ENCODE measurements around the gene KIF26A.

The KIF26A gene

DNA sequence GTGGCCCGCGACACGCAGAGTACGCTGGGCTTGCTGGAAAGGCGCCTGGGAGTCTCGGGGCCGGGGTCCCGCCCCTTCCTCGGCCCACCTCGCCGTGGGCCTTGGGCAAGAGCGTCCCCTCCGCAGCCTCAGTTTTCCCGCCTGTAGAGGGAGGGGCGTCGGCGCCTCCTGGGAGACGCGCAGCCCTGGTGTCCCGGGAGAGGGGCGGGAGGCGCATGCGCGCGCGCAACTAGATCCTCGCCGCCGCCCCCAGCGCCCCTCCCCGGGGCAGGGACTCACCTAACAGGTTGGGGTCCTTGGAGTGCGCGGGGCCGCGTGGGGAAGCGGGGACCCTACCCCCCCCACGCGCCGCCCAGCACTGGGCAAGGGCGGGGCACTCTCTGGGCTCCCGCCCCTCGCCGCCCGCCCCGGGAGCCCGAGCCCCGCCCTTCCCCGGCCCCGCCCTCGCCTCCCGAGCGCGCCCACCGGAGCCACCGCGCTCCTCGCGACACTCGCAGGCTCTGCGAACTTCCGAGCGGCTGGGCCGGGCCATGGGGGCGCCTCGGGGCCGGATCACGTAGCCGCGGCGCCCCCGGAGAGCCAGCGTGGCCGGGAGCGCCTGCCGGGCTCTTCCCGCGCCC lies at the start of gene KIF26A (continued):
- TF ChIP-seq MZF1 (tag by site-specific recombination; IDR thresholded peaks at IDR 0.05; ENCODE audit: borderline replicate concordance) (no peak), ZNF426 (tag by site-specific recombination; IDR thresholded peaks at IDR 0.05) (no peak), ZNF768 (tag by site-specific recombination; IDR thresholded peaks at IDR 0.05) (no peak), ZNF548 (tag by site-specific recombination; IDR thresholded peaks at IDR 0.05) (no peak), ZFP37 (tag by site-specific recombination; IDR thresholded peaks at IDR 0.05) (no peak), ZNF658 (tag by site-specific recombination; IDR thresholded peaks at IDR 0.05) (no peak), ZNF391 (tag by site-specific recombination; IDR thresholded peaks at IDR 0.05; ENCODE audit: borderline replicate concordance, low read depth) (no peak), FEZF1 (tag by site-specific recombination; IDR thresholded peaks at IDR 0.05) (no peak), ZNF529 (tag by site-specific recombination; IDR thresholded peaks at IDR 0.05; ENCODE audit: insufficient replicate concordance) (no peak), ZFP41 (tag by site-specific recombination; IDR thresholded peaks at IDR 0.05; ENCODE audit: borderline replicate concordance) (no peak), ZNF843 (tag by site-specific recombination; IDR thresholded peaks at IDR 0.05) (peak; percentile 63), WT1 (tag by site-specific recombination; IDR thresholded peaks at IDR 0.05) (no peak; the same call in 1 of the 2 replicates), ZNF138 (tag by site-specific recombination; IDR thresholded peaks at IDR 0.05; ENCODE audit: borderline replicate concordance) (no peak), ZBTB1 (tag by site-specific recombination; IDR thresholded peaks at IDR 0.05) (no peak), MEIS1 (CRISPR knock-in tag; IDR thresholded peaks at IDR 0.05; ENCODE audit: borderline replicate concordance) (no peak), ZNF202 (tag by site-specific recombination; IDR thresholded peaks at IDR 0.05; ENCODE audit: borderline replicate concordance) (no peak), ZNF184 (tag by site-specific recombination; IDR thresholded peaks at IDR 0.05) (no peak), ZNF133 (tag by site-specific recombination; IDR thresholded peaks at IDR 0.05) (no peak)
- TF ChIP-seq, protein P1, sequence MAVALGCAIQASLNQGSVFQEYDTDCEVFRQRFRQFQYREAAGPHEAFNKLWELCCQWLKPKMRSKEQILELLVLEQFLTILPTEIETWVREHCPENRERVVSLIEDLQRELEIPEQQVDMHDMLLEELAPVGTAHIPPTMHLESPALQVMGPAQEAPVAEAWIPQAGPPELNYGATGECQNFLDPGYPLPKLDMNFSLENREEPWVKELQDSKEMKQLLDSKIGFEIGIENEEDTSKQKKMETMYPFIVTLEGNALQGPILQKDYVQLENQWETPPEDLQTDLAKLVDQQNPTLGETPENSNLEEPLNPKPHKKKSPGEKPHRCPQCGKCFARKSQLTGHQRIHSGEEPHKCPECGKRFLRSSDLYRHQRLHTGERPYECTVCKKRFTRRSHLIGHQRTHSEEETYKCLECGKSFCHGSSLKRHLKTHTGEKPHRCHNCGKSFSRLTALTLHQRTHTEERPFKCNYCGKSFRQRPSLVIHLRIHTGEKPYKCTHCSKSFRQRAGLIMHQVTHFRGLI (tag by site-specific recombination; IDR thresholded peaks at IDR 0.05), result no peak; the same call in 1 of the 2 replicates
- TF ChIP-seq, protein P2, sequence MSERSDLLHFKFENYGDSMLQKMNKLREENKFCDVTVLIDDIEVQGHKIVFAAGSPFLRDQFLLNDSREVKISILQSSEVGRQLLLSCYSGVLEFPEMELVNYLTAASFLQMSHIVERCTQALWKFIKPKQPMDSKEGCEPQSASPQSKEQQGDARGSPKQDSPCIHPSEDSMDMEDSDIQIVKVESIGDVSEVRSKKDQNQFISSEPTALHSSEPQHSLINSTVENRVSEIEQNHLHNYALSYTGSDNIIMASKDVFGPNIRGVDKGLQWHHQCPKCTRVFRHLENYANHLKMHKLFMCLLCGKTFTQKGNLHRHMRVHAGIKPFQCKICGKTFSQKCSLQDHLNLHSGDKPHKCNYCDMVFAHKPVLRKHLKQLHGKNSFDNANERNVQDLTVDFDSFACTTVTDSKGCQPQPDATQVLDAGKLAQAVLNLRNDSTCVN (tag by site-specific recombination; optimal IDR thresholded peaks at IDR 0.05), result peak; percentile 85
- TF ChIP-seq, protein P3, sequence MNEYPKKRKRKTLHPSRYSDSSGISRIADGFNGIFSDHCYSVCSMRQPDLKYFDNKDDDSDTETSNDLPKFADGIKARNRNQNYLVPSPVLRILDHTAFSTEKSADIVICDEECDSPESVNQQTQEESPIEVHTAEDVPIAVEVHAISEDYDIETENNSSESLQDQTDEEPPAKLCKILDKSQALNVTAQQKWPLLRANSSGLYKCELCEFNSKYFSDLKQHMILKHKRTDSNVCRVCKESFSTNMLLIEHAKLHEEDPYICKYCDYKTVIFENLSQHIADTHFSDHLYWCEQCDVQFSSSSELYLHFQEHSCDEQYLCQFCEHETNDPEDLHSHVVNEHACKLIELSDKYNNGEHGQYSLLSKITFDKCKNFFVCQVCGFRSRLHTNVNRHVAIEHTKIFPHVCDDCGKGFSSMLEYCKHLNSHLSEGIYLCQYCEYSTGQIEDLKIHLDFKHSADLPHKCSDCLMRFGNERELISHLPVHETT (tag by site-specific recombination; IDR thresholded peaks at IDR 0.05), result no peak
- TF ChIP-seq, protein P4, sequence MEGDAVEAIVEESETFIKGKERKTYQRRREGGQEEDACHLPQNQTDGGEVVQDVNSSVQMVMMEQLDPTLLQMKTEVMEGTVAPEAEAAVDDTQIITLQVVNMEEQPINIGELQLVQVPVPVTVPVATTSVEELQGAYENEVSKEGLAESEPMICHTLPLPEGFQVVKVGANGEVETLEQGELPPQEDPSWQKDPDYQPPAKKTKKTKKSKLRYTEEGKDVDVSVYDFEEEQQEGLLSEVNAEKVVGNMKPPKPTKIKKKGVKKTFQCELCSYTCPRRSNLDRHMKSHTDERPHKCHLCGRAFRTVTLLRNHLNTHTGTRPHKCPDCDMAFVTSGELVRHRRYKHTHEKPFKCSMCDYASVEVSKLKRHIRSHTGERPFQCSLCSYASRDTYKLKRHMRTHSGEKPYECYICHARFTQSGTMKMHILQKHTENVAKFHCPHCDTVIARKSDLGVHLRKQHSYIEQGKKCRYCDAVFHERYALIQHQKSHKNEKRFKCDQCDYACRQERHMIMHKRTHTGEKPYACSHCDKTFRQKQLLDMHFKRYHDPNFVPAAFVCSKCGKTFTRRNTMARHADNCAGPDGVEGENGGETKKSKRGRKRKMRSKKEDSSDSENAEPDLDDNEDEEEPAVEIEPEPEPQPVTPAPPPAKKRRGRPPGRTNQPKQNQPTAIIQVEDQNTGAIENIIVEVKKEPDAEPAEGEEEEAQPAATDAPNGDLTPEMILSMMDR (tag by site-specific recombination; IDR thresholded peaks at IDR 0.05), result no peak; the same call in 1 of the 2 replicates
- TF ChIP-seq, protein P5, sequence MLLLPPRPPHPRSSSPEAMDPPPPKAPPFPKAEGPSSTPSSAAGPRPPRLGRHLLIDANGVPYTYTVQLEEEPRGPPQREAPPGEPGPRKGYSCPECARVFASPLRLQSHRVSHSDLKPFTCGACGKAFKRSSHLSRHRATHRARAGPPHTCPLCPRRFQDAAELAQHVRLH (tag by site-specific recombination; IDR thresholded peaks at IDR 0.05), result no peak
- TF ChIP-seq, protein P6, sequence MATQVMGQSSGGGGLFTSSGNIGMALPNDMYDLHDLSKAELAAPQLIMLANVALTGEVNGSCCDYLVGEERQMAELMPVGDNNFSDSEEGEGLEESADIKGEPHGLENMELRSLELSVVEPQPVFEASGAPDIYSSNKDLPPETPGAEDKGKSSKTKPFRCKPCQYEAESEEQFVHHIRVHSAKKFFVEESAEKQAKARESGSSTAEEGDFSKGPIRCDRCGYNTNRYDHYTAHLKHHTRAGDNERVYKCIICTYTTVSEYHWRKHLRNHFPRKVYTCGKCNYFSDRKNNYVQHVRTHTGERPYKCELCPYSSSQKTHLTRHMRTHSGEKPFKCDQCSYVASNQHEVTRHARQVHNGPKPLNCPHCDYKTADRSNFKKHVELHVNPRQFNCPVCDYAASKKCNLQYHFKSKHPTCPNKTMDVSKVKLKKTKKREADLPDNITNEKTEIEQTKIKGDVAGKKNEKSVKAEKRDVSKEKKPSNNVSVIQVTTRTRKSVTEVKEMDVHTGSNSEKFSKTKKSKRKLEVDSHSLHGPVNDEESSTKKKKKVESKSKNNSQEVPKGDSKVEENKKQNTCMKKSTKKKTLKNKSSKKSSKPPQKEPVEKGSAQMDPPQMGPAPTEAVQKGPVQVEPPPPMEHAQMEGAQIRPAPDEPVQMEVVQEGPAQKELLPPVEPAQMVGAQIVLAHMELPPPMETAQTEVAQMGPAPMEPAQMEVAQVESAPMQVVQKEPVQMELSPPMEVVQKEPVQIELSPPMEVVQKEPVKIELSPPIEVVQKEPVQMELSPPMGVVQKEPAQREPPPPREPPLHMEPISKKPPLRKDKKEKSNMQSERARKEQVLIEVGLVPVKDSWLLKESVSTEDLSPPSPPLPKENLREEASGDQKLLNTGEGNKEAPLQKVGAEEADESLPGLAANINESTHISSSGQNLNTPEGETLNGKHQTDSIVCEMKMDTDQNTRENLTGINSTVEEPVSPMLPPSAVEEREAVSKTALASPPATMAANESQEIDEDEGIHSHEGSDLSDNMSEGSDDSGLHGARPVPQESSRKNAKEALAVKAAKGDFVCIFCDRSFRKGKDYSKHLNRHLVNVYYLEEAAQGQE (tag by site-specific recombination; IDR thresholded peaks at IDR 0.05), result no peak
- TF ChIP-seq, protein P7, sequence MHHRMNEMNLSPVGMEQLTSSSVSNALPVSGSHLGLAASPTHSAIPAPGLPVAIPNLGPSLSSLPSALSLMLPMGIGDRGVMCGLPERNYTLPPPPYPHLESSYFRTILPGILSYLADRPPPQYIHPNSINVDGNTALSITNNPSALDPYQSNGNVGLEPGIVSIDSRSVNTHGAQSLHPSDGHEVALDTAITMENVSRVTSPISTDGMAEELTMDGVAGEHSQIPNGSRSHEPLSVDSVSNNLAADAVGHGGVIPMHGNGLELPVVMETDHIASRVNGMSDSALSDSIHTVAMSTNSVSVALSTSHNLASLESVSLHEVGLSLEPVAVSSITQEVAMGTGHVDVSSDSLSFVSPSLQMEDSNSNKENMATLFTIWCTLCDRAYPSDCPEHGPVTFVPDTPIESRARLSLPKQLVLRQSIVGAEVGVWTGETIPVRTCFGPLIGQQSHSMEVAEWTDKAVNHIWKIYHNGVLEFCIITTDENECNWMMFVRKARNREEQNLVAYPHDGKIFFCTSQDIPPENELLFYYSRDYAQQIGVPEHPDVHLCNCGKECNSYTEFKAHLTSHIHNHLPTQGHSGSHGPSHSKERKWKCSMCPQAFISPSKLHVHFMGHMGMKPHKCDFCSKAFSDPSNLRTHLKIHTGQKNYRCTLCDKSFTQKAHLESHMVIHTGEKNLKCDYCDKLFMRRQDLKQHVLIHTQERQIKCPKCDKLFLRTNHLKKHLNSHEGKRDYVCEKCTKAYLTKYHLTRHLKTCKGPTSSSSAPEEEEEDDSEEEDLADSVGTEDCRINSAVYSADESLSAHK (tag by site-specific recombination; IDR thresholded peaks at IDR 0.05), result no peak
- TF ChIP-seq, protein P8, sequence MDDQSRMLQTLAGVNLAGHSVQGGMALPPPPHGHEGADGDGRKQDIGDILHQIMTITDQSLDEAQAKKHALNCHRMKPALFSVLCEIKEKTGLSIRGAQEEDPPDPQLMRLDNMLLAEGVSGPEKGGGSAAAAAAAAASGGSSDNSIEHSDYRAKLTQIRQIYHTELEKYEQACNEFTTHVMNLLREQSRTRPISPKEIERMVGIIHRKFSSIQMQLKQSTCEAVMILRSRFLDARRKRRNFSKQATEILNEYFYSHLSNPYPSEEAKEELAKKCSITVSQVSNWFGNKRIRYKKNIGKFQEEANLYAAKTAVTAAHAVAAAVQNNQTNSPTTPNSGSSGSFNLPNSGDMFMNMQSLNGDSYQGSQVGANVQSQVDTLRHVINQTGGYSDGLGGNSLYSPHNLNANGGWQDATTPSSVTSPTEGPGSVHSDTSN (CRISPR knock-in tag; IDR thresholded peaks at IDR 0.05), result peak; percentile 4; the same call in 1 of the 2 replicates

All from HEK293 (cell line).